GM21825 (cell line): ENCODE measurements around the gene INO80C.
A peak's percentile ranks its signal among the peaks of the same experiment; 100 is the strongest.

Experiments used
- ATAC-seq: cut with Tn5 transposase; IDR thresholded peaks from one replicate; pipeline ENCODE4 v1.9.1; 2021; ENCODE audit warnings: mild to moderate bottlenecking, moderate library complexity; ENCODE audit not compliant: unreplicated experiment

INO80C gene

GRCh38 chr18:35497370-35498197 lies at the start of gene INO80C:
INO80C (minus strand) TSS chr18:35497960; CDS start chr18:35497874, 86 bp downstream.
- peak; percentile 88 for ATAC-seq

DNA sequence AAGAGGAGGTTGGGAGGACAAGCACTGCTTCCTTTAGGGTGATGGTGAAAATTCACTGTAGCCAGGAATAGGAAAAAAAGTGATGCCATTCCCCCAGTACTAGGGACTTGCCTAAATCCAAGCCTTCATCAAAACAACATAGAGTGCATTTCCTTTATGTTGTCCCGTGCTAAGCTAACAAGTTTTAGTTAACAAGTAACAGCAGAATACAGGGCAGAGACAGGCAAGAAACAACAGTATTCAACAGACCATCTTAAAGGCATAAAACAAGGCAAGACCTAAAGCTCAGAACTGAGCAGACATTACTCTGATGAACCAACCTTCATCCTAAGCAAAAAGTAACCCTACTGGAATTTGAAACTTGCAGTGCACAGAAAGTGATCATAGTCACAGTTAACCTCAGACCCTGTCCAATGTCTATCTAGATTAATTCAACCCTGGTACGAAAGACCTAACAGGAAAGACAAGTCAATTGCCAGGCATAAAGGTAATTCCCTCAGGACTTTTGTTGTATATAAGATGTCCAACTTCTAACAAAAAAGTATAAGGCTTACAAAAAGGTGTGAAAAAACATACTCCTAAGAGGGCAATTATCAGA lies 49.3 kb upstream of the INO80C start:
- no peak for ATAC-seq

- no peak for ATAC-seq
Observed at GRCh38 chr18:35542356-35542755, 44.6 kb upstream of the INO80C start.

DNA sequence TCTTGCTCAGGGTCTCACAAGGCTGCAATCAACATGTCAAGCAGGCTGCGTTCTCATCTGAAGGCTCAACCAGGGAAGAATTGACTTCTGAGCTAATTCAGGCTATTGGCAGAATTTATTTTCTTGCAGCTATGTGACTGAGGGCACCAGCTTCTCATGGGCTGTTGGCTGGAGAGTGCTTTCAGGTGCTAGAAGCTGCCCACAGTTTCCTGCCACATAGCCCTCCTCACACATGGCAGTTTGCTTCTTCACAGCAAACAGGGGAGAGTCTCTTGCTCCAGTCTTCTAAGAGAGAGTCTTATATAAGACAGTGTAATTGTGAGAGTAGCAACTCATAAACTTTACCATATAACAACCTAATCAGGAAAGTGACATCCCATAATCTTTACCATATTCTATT lies 37.5 kb upstream of the INO80C start:
- ATAC-seq, result no peak

GRCh38 chr18:35533916-35534405 lies 36.2 kb upstream of the INO80C start:
- ATAC-seq, result no peak

- no peak for ATAC-seq
Observed at GRCh38 chr18:35528749-35529274, 31.1 kb upstream of the INO80C start.

GRCh38 chr18:35526495-35527059 lies 28.8 kb upstream of the INO80C start:
- no peak for ATAC-seq

- no peak for ATAC-seq
Observed at GRCh38 chr18:35525795-35526494, 28.2 kb upstream of the INO80C start.

DNA sequence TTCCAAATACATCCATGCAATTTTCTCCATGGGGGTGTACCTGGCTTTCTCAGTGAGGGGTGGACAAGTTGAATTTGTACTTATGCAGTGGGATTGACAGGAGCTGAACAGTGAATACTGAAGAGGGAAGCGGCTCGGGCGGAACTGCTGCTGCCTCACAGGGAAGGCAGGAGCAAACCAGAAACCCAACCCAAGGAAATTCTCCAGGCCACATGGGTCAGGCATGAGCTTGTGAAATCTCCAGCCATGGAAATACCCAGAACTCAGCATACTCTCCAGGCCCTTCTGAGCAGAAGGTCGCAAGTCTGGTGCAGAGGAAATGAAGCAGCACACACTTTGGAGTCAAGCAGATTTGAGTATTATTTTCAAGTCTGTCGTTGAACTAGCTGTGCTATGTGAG lies 26.5 kb upstream of the INO80C start:
- ATAC-seq, result no peak

DNA sequence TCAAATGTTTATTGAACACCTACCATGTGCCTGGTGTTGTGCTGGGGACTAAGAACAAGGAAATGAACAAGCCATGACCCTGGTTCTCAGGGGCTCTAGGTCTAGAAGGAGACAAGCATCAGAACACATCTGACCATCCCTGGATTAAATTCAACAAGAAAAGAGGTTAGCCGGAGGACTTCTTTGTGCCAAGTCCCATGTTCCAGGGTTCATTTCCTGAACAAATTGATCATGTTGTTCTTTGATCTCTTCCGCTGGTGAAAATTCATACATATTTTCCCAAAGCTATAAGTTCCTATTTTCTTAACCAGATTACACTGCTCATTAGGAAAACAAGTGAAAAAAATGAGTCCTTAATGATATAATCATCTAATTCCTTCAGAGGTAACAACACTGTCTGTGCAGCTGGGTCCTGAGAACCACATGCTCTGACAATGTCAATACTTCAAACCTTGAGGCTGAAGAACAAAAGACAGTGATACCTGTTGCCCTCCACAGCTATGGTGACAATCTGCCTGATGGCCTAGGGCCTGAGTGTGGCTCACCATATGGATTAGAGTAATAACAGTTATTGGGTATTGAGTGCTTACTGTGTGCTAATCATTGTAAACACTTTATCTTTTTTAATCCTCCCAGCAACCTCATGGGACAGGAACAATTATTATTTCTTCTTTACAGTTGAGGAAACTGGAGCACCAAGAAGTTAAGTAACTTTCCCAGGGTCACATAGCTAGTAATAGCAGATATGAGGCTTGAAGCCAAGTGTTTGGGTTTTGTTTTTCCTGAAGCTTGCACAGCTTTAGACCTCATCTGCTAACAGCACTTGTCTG lies 24.6 kb upstream of the INO80C start:
- no peak for ATAC-seq

GRCh38 chr18:35521133-35521532 lies 23.4 kb upstream of the INO80C start:
- ATAC-seq, result no peak

- no peak for ATAC-seq
Observed at GRCh38 chr18:35519148-35519899, 21.6 kb upstream of the INO80C start.

GRCh38 chr18:35517715-35518114 lies 20.0 kb upstream of the INO80C start:
- ATAC-seq, result no peak

GRCh38 chr18:35516789-35517188 lies 19.0 kb upstream of the INO80C start:
- ATAC-seq, result no peak

- ATAC-seq, result no peak
Observed at GRCh38 chr18:35516351-35516750, 18.6 kb upstream of the INO80C start.

DNA sequence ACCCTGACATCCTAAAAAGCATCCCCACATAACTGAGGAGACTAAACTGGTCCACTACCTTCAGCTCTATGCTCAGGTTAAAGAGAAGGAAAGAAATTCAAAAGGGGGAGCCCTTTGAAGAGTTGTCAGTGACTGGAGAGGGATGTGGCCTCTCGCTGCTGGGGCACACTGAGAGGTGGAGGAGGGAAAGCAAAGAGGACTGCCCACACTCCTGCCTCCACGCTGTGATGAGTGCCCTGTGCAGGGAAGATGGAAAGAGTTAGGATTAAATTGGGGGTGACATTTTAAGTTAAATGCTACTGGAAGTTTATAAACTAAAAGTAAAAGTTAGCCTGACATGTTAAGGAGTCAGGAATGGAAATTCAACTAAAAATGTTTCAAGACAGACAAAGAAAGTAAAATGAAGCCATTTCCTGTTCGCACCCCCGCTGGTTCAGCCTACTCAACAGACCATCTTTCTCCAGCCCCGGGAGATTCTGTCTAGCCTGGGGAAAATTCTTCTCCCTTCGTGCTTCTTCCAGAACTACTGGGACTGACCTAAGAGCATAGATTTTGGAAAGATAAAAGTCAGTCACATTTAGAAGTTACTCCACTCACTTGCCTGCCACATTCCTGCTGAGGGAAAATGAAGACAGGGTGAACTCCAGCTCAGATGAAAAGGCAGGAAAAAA lies 17.8 kb upstream of the INO80C start:
- no peak for ATAC-seq

DNA sequence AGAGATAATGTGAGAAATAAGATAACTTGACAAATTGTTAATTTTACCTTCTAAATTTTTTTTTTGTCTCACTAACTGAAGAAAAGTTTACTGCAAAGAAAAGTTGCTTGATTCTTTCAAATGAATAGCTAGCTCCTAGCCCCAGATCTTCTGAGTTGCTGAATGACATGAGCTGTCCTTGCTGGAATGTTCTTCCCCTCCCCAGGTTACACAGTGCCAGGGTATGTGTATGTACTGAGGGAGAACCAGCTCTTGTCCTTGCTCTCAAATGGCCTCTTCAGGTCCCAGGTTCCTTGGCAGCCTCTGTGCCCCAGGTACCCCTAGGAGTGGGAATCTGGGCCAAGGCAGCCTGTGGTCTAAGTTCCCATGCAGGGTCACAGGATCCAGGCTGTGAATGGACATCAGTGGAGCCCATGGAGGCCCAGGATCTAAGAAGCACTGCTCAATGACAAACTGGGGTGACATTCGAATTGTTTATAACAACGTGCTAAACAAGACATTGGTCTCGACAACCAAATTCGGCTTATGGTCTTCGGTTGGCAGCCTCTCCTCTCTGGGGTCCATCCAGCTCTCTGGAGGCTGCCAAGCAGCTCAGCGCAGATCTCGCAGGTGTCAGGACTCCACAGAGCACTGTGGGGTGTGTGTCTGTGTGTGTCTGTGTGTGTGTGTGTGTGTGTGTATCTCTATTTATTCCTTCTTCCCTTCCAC lies 17.1 kb upstream of the INO80C start:
- ATAC-seq, result no peak

DNA sequence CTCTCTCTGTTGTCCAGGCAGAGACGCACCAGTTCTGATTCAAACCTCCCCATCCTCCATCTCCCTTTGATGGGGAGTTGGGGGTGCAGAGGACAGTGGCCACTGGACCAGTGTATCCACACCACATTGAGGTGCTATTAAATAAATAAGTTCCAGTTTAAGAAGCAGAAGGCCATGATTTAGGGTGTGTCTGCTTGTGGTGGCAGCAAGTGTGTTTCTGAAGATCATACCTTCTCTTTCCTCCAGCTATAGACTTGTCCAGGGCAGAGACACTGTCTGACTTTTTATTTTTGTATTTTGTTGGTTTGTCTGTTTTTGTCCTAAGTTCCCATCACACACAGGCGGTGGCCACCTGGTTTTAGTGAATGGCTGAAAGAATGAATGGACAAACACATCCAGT lies 16.5 kb upstream of the INO80C start:
- no peak for ATAC-seq
